Hypothalamus (tissue), 51 donors: Measurements from ENCODE around the gene ZFP62.

Source experiments
- DNase-seq, 51 donors: peaks; one replicate each; lab custom pipeline; 2025; lab: John Stamatoyannopoulos, UW

Gene ZFP62

GRCh38 chr5:180798193-180798592 lies 62.9 kb downstream of the ZFP62 start:
- DNase-seq: no peak
